ENCODE measurements around the gene PTDSS2.
"Not testable (repeated sequence)": the region's sequence is repeated elsewhere in the genome, so short reads cannot be mapped to it uniquely, and the experiment has no call there.

PTDSS2 gene

DNA sequence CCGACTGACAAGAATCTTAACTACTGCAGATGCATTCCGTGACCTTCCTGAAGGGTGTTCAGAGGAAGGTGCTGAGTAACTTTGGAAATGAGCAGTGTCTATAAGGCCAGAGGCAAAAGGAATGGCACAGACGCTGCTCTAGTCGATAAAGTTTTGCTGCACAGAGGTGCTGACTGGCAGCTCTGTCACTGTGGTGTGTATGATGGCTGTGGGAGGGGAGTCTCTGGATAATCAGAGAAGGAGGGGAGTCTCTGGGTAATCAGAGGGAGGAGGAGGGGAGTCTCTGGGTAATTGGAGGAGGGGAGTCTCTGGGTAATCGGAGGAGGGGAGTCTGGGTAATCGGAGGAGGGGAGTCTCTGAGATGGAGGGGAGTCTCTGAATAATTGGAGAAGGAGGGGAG is 18.4 kb downstream of the PTDSS2 start:
- DNase-seq (ENCODE audit: low spot score), result no peak

- not testable (repeated sequence) for DNase-seq (ENCODE audit: low spot score)
Observed at GRCh38 chr11:469026-469683, 19.1 kb downstream of the PTDSS2 start.

GRCh38 chr11:469684-470560 is 19.8 kb downstream of the PTDSS2 start:
- no peak for DNase-seq (ENCODE audit: low spot score)

DNA sequence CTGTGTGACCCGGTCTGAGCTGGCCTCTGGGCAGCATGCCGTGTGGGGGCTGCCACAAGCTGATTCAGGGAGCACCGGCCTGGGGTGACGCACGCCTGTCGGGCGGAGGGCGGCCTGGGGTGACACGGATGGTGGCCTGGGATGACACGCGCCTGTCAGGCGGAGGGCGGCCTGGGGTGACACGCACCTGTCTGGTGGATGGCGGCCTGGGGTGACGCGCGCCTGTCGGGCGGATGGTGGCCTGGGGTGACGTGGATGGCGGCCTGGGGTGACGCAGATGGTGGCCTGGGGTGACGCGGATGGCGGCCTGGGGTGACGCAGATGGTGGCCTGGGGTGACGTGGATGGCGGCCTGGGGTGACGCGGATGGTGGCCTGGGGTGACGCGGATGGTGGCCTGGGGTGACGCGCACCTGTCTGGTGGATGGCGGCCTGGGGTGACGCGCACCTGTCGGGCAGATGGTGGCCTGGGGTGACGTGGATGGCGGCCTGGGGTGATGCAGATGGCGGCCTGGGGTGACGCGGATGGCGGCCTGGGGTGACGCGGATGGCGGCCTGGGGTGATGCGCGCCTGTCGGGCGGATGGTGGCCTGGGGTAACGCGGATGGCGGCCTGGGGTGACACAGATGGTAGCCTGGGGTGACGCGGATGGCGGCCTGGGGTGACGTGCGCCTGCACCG is 21.5 kb downstream of the PTDSS2 start:
- no peak for DNase-seq (ENCODE audit: low spot score)

- no peak for DNase-seq (ENCODE audit: low spot score)
Observed at GRCh38 chr11:472272-472671, 22.2 kb downstream of the PTDSS2 start.

DNA sequence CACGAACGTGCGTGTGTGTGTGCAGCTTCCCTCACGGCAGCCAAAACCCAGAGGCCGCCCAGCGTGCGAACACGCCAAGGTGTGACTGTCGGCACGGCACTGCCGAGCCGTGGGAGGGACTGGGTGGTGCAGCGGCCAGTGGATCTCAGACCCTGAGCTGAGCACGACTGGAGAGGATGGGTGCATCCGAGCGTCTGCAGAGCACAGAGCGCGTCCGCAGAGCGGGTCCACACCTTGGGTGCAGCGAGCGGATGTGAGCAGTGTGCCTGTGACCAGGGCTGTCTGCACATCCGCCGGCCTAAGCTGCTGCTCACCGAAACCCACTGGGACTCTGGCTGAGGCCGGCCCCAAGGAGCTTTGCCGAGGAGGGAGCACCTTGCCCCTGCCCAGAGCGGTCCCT is 22.7 kb downstream of the PTDSS2 start:
- DNase-seq (ENCODE audit: low spot score), result no peak

DNA sequence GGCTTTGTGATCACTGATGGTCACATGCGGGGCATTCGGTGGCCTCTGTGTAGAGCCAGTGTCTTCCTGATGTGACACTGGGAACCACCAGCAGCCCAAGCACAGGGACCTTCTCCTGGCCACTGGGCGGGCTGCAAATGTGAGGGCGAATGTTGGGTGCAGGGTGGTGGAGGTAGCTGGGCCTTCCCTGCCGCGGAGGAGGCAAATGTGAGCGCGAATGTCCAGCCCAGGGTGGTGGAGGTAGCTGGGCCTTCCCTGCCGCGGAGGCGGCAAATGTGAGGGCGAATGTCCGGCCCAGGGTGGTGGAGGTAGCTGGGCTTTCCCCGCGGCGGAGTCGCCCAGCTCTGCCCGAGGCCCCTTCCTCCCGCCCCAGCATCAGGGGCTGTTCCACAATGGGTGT is 23.3 kb downstream of the PTDSS2 start:
- no peak for DNase-seq (ENCODE audit: low spot score)

GRCh38 chr11:473962-474785 is 24.1 kb downstream of the PTDSS2 start:
- peak; percentile 71 for DNase-seq (ENCODE audit: low spot score)

- no peak for DNase-seq (ENCODE audit: low spot score)
Observed at GRCh38 chr11:474914-475506, 24.9 kb downstream of the PTDSS2 start.

- no peak for DNase-seq (ENCODE audit: low spot score)
Observed at GRCh38 chr11:475941-476340, 25.9 kb downstream of the PTDSS2 start.

DNA sequence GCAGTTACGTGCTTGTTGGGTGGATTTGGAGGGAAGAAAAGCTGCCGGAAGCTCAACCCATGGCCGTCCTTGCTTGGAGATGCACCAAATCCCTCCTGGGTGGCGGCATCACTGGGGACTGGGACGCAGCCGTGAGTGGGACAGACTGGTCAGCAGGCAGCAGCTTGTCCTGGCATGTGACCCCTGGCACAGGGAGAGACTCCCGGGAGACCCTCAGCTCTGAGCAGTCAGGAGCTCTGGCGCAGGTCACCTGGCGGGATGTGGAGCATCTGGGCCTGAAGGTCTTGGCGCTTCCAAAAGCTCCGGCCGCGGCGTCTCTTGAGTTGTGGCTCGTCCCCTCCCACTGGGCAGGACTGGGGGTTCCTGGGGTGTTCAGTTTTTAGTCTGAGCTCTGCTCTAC is 26.3 kb downstream of the PTDSS2 start:
- no peak for DNase-seq (ENCODE audit: low spot score)

- no peak for DNase-seq (ENCODE audit: low spot score)
Observed at GRCh38 chr11:477052-477715, 27.1 kb downstream of the PTDSS2 start.

DNA sequence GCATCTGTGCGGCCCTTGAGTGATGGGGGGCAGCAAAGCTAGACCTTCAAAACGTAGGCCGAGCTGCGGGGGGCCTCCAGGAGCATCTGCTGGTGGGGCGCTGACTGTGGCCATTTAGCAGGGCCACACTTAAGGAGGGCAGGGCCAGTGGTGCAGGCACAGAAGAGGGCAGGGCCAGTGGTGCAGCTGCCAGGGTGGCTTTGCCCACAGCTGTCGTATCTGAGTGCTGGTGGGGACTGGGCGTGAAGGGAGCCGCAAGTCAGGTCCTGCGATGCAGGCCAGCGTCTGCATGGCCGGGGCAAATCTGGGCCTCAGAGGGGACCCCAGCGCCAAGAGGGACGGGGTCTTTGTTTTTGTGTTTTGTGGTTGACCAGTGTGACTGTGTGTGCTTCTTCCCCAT is 29.2 kb downstream of the PTDSS2 start:
- no peak for DNase-seq (ENCODE audit: low spot score)

- DNase-seq (ENCODE audit: low spot score), result no peak
Observed at GRCh38 chr11:484616-485015, 34.5 kb downstream of the PTDSS2 start.

DNA sequence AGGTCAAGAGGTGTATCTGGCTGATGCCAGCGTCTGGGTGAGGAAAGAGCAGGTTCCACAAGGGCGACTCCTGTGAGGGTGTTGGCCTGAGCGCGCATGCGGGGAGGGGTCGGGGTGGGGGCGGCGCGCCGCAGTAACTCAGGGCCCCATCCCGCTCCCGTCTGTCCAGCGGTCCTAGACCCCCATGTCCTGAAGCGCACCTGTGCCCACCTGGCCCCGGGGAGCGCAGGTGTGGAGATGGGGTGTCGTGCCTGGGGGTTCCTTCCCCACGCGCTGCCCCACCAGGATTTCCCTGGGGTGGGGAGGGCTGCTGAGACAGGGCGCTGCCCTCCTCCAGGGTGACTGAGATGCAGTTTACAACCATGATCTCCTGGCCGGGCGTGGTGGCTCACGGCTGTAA is 36.1 kb downstream of the PTDSS2 start:
- no peak for DNase-seq (ENCODE audit: low spot score)

DNA sequence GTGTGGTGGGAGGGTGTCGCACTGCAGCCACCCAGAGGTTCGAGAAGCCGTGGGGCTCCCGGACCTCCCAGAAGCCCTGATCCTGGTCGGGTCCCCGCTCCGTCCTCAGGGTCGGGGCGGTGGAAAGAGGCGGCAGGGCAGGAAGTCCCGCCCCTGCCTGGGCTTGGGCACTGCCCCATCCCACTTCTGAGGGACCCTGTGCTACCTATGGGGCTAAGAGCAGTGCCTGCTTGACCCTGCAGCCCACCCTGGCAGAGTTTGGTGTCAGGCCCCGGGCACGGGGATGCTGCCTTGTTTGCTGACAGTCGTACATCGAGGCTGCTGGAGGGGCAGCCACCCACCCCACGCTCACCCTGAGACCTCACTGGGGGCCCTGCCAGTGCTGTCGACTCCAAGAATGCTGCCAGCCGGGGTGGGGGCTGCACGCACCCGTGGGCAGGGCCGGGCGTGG is 37.5 kb downstream of the PTDSS2 start:
- no peak for DNase-seq (ENCODE audit: low spot score)

DNA sequence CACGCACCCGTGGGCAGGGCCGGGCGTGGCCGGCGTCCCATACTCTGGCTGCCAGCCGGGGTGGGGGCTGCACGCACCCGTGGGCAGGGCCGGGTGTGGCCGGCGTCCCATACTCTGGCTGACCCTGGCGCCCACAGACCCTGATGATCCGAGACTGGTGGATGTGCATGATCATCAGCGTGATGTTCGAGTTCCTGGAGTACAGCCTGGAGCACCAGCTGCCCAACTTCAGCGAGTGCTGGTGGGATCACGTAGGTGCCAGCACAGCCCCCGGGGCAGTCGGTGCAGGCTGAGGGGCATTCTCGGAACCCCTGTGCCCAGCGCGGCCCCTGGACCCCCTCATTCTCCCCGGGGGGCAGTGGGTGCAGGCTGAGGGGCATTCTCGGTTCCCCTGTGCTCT is 38.0 kb downstream of the PTDSS2 start:
- no peak for DNase-seq (ENCODE audit: low spot score)

GRCh38 chr11:488579-488978 is 38.5 kb downstream of the PTDSS2 start:
- no peak for DNase-seq (ENCODE audit: low spot score)

GRCh38 chr11:488992-489391 is 38.9 kb downstream of the PTDSS2 start:
- no peak for DNase-seq (ENCODE audit: low spot score)

GRCh38 chr11:489610-490185 is 39.6 kb downstream of the PTDSS2 start:
- DNase-seq (ENCODE audit: low spot score), result no peak

Measured in D341Med (cell line).